Cardiac muscle cell (in vitro differentiated cells and primary cell): ENCODE data around the gene PAK4. TPM values are rescaled to one million over a fixed set of nuclear protein-coding genes. Genes with fewer than 3 reads are reported as not detected.

Experiments
- DNase-seq, 2 donors: peaks; one replicate each; pipeline versions ENCODE4 v3.0.0 to v3.0.0-alpha.2; 2010 to 2017; ENCODE audit warnings: low read depth in 1 of 2, low spot score in 1 of 2
- H3K27ac ChIP-seq: fragments of 200-600 bp; sonication (generic); 2 replicates; pipeline ENCODE4 v1.5.1; 2016
- H3K27me3 ChIP-seq: fragments of 200-600 bp; sonication (generic); 2 replicates; pipeline ENCODE4 v1.6.0; 2016; ENCODE audit warnings: control low read depth
- H3K36me3 ChIP-seq: fragments of 200-600 bp; sonication (generic); 2 replicates; pipeline ENCODE4 v1.5.1; 2016; ENCODE audit warnings: control low read depth
- H3K4me1 ChIP-seq: fragments of 200-600 bp; sonication (generic); 2 replicates; pipeline ENCODE4 v1.8.1; 2017; ENCODE audit warnings: low read depth, mild to moderate bottlenecking, mixed run types
- H3K4me3 ChIP-seq: fragments of 200-600 bp; sonication (generic); 2 replicates; pipeline ENCODE4 v1.5.1; 2016; ENCODE audit warnings: mild to moderate bottlenecking
- H3K9me3 ChIP-seq: fragments of 200-600 bp; sonication (generic); 2 replicates; pipeline ENCODE4 v1.5.1; 2017; ENCODE audit warnings: low read depth, mild to moderate bottlenecking, control low read depth
- polyA plus RNA-seq: library from polyadenylated mRNA; unstranded; fragments of >200 nt; fragmentation: Nextera tagmentation; extraction: Ambion mirVana; gene quantifications from 2 replicates; pipeline ENCODE4 v1.2.1, GENCODE V29; 2016
- total RNA-seq: library from RNA; depleted of rRNA; stranded (reverse); fragments of >200 nt; gene quantifications from 2 replicates; pipeline ENCODE4 v1.2.3, GENCODE V29; 2016
- TF ChIP-seq, protein P1 (sequence below): IDR thresholded peaks from 2 replicates; pipeline ENCODE4 v1.5.1; 2012; ENCODE audit warnings: low read depth, mild to moderate bottlenecking, low read length

Gene PAK4
- total and polyA plus RNA-seq, 2 experiments from 2014 or later = 32.5 to 57.9 TPM

DNA sequence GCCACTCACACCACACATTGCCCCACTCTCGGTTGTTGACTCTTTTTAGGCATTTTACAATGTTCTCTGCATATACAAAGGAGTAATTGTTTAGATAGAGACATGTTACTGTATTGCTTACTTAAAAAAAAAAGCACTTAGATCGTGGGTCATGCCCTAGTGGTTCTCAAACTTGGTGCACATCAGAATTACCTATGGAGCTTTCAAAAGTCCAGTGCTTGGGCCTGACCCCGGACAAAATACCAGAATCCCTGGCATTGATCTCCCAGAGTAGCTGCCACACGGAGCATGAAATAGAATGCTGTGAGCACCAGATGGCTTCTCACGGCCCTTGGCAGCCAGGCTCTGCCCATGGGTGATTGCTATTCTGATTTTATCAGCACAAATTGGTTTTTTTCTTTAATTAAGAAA lies 21.4 kb upstream of the PAK4 start:
- no peaks in the 10 kb centered on the region for H3K36me3 ChIP-seq
- H3K27ac ChIP-seq = no peak overlapping the region
- no peaks in the 10 kb centered on the region for H3K9me3 ChIP-seq
- DNase-seq = no peak
- H3K27me3 ChIP-seq = peaks cover 4% of the 10 kb centered on the region
- TF ChIP-seq, protein P1, sequence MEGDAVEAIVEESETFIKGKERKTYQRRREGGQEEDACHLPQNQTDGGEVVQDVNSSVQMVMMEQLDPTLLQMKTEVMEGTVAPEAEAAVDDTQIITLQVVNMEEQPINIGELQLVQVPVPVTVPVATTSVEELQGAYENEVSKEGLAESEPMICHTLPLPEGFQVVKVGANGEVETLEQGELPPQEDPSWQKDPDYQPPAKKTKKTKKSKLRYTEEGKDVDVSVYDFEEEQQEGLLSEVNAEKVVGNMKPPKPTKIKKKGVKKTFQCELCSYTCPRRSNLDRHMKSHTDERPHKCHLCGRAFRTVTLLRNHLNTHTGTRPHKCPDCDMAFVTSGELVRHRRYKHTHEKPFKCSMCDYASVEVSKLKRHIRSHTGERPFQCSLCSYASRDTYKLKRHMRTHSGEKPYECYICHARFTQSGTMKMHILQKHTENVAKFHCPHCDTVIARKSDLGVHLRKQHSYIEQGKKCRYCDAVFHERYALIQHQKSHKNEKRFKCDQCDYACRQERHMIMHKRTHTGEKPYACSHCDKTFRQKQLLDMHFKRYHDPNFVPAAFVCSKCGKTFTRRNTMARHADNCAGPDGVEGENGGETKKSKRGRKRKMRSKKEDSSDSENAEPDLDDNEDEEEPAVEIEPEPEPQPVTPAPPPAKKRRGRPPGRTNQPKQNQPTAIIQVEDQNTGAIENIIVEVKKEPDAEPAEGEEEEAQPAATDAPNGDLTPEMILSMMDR = no peak
- H3K4me1 ChIP-seq = no peaks in the 10 kb centered on the region
- H3K4me3 ChIP-seq = no peak overlapping the region

DNA sequence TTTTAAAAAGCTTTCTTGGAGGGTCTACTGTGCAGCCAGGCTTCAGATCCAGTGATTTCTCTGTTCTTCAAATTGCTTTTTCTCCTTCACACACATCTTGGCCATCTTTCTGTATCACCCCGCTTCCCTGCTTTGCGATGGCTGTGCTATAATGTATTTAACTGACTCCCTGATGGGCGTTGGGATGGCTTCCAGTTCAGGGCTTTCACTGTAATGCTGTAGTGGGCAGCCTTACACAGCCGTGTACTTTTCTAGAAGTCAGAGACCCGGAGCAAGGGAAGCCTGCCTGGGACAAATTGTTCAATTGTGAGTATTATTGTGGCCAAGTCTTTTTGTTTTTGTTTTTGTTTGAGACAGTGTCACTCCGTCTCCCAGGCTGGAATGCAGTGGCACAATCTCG lies 19.4 kb upstream of the PAK4 start:
- H3K36me3 ChIP-seq = no peaks in the 10 kb centered on the region
- TF ChIP-seq, protein P1 = no peak
- H3K27me3 ChIP-seq = no peaks in the 10 kb centered on the region
- no peaks in the 10 kb centered on the region for H3K9me3 ChIP-seq
- H3K27ac ChIP-seq = no peak overlapping the region
- H3K4me3 ChIP-seq = no peak overlapping the region
- no peak for DNase-seq
- H3K4me1 ChIP-seq = no peaks in the 10 kb centered on the region

DNA sequence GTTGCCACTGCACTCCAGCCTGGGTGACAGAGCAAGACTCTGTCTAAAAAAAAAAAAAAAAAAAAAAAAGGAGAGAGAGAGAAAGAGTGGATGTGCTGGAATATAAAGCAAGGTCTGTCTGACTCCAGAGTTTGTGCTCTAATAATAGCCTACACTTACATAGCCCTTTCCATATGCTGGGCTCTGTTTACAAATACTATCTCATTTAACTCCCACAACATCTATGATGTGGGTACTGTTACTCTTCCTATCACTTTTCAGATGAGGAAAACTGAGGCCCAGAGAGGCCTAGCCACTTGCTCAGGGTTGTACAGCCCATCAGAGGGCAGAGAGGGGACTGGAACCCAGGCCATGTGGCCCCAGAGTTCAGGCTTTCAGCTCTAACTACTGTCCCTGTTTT lies 15.9 kb upstream of the PAK4 start:
- Histone ChIP-seq H3K4me1 (no peaks in the 10 kb centered on the region), H3K36me3 (no peaks in the 10 kb centered on the region), H3K9me3 (no peaks in the 10 kb centered on the region), H3K4me3 (no peak overlapping the region), H3K27ac (no peak overlapping the region), H3K27me3 (no peaks in the 10 kb centered on the region)
- TF ChIP-seq, protein P1 = no peak
- no peak for DNase-seq

DNA sequence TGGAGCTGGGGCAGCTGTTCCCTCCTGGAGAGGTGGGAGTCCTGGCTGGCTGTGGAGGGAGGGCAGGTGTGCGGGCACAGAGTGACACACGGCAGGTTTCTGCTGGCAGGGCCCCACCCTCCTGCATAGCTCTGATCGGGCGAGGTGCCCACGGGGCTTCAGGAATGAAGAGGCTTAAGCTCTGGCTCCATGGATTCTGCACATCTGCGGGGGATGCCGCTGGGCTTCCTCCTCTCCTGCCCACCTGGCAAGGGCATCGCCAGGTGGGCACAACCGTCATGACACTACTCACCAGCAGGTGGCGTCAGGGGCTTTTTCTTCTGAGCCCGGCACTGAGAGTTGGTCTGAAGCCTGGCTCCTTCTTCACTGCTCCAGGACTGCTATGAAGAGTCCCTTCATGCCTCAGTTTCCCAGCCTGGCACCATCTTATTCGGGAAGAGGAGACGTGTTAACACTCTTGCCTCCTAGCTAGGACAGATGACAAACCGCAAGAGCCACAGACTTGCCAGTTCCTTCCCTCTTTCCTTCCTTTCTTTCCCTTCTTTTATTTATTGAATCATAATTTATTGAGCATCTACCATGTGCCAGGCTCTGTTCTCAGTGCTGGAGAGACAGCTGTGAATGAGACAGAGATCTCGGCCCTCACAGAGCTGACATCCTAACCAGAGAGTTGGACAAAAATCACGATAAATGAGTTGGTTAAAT lies 15.2 kb upstream of the PAK4 start:
- no peaks in the 10 kb centered on the region for H3K27me3 ChIP-seq
- H3K9me3 ChIP-seq = no peaks in the 10 kb centered on the region
- no peaks in the 10 kb centered on the region for H3K36me3 ChIP-seq
- no peak overlapping the region for H3K27ac ChIP-seq
- H3K4me1 ChIP-seq = no peaks in the 10 kb centered on the region
- no peak overlapping the region for H3K4me3 ChIP-seq
- peak; percentile 33 to 75 for DNase-seq
- TF ChIP-seq, protein P1 = peak; percentile 76

DNA sequence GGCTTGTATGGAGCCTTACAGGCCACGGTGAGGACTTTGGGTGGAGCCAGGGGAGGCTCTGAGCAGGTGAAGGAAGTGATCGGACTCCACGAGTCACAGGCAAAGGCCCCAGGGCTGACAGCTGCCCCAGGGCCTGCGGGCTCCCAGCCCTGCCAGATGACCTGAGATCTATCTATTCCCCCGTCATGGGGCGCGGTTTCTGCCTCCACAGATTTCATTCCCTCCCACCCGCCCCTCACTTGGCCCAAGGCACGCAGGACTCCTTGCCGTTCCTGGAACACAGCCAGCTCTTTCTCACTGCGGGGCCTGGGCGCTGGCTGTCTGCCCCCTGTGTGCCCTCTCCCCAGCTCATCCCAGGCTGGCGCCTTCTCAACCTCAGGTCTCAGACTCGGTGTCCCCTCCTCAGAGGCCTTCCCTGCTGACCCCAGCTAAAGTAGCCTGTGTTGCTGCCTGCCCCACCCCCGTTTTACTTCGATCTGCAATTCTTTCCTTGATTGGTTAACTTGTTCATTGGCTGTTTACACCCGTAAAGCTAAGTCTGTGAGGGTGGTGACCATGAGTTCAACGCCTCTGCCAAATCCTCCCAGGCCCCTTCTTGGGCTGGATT lies 13.9 kb upstream of the PAK4 start:
- Histone ChIP-seq H3K27me3 (no peaks in the 10 kb centered on the region), H3K27ac (no peak overlapping the region), H3K9me3 (no peaks in the 10 kb centered on the region), H3K36me3 (no peaks in the 10 kb centered on the region), H3K4me3 (no peak overlapping the region), H3K4me1 (no peaks in the 10 kb centered on the region)
- DNase-seq = peak in 1 of 2 donors; percentile 17
- TF ChIP-seq, protein P1 = no peak
